ENCODE measurements around the gene NHP2.

DNA sequence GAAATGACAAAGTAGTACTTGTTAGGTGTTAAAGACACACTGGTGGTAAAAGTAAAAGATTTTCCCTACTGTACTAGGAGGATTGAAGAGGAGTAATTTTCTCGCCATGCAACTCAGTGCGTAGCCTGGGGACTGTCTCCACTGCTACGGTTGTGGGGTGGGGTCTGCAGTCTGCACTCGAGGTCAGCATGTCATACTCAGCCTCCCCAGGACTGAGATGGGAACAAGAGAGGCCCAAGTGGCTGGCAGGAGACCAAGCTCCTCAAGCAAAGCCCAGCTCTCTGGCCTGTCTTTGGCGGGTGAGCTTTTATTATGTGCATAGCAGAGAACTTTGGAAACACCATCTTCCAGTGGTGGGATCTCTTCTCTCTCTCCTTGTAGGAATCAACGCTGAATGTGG, 10.4 kb downstream of the NHP2 start:
- TF ChIP-seq TAF1 (IDR thresholded peaks at IDR 0.05; ENCODE audit: low read depth) (no peak), POLR2AphosphoS5 (IDR thresholded peaks at IDR 0.05) (no peak), RAD21 (conservative IDR thresholded peaks at IDR 0.05) (no peak), EP300 (conservative IDR thresholded peaks at IDR 0.05; ENCODE audit: poor library complexity, severe bottlenecking) (no peak), SMC3 (conservative IDR thresholded peaks at IDR 0.05; ENCODE audit: poor library complexity) (no peak), MXI1 (conservative IDR thresholded peaks at IDR 0.05; ENCODE audit: poor library complexity, severe bottlenecking) (no peak), EZH2 (IDR thresholded peaks at IDR 0.05; ENCODE audit: borderline replicate concordance, insufficient read depth, low read length, poor library complexity, severe bottlenecking) (no peak)
- TF ChIP-seq, protein P1, sequence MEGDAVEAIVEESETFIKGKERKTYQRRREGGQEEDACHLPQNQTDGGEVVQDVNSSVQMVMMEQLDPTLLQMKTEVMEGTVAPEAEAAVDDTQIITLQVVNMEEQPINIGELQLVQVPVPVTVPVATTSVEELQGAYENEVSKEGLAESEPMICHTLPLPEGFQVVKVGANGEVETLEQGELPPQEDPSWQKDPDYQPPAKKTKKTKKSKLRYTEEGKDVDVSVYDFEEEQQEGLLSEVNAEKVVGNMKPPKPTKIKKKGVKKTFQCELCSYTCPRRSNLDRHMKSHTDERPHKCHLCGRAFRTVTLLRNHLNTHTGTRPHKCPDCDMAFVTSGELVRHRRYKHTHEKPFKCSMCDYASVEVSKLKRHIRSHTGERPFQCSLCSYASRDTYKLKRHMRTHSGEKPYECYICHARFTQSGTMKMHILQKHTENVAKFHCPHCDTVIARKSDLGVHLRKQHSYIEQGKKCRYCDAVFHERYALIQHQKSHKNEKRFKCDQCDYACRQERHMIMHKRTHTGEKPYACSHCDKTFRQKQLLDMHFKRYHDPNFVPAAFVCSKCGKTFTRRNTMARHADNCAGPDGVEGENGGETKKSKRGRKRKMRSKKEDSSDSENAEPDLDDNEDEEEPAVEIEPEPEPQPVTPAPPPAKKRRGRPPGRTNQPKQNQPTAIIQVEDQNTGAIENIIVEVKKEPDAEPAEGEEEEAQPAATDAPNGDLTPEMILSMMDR (IDR thresholded peaks at IDR 0.05; ENCODE audit: poor library complexity, severe bottlenecking): no peak
- TF ChIP-seq, protein P2, sequence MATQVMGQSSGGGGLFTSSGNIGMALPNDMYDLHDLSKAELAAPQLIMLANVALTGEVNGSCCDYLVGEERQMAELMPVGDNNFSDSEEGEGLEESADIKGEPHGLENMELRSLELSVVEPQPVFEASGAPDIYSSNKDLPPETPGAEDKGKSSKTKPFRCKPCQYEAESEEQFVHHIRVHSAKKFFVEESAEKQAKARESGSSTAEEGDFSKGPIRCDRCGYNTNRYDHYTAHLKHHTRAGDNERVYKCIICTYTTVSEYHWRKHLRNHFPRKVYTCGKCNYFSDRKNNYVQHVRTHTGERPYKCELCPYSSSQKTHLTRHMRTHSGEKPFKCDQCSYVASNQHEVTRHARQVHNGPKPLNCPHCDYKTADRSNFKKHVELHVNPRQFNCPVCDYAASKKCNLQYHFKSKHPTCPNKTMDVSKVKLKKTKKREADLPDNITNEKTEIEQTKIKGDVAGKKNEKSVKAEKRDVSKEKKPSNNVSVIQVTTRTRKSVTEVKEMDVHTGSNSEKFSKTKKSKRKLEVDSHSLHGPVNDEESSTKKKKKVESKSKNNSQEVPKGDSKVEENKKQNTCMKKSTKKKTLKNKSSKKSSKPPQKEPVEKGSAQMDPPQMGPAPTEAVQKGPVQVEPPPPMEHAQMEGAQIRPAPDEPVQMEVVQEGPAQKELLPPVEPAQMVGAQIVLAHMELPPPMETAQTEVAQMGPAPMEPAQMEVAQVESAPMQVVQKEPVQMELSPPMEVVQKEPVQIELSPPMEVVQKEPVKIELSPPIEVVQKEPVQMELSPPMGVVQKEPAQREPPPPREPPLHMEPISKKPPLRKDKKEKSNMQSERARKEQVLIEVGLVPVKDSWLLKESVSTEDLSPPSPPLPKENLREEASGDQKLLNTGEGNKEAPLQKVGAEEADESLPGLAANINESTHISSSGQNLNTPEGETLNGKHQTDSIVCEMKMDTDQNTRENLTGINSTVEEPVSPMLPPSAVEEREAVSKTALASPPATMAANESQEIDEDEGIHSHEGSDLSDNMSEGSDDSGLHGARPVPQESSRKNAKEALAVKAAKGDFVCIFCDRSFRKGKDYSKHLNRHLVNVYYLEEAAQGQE (IDR thresholded peaks at IDR 0.05; ENCODE audit: borderline replicate concordance): no peak
